Ishikawa (cell line): Measurements from ENCODE around the gene TBC1D5.

Experiments used
- CEBPB ChIP-seq: IDR thresholded peaks from 2 replicates; pipeline ENCODE4 v1.6.1; 2012
- CREB1 ChIP-seq: IDR thresholded peaks from 2 replicates; pipeline ENCODE4 v1.6.1; 2012; ENCODE audit warnings: low read depth
- EGR1 ChIP-seq: IDR thresholded peaks from 2 replicates; pipeline ENCODE4 v1.6.1; 2012
- EP300 ChIP-seq: IDR thresholded peaks from 2 replicates; pipeline ENCODE4 v1.6.1; 2012; ENCODE audit warnings: borderline replicate concordance
- FOXM1 ChIP-seq: IDR thresholded peaks from 2 replicates; pipeline ENCODE4 v1.6.1; 2012; ENCODE audit warnings: low read depth, borderline replicate concordance
- NFIC ChIP-seq: IDR thresholded peaks from 2 replicates; pipeline ENCODE4 v1.6.1; 2012
- RAD21 ChIP-seq: IDR thresholded peaks from 2 replicates; pipeline ENCODE4 v1.6.1; 2012; ENCODE audit warnings: low read depth
- TAF1 ChIP-seq: IDR thresholded peaks from 2 replicates; pipeline ENCODE4 v1.6.1; 2012; ENCODE audit warnings: low read depth, mild to moderate bottlenecking
- TCF12 ChIP-seq: IDR thresholded peaks from 2 replicates; pipeline ENCODE4 v1.6.1; 2012; ENCODE audit warnings: low read depth
- TEAD4 ChIP-seq: IDR thresholded peaks from 2 replicates; pipeline ENCODE4 v1.6.1; 2012
- YY1 ChIP-seq: IDR thresholded peaks from 2 replicates; pipeline ENCODE4 v1.6.1; 2012; ENCODE audit warnings: low read depth
- ZBTB7A ChIP-seq: IDR thresholded peaks from 2 replicates; pipeline ENCODE4 v1.6.1; 2012; ENCODE audit warnings: low read depth
- TF ChIP-seq, protein P1 (sequence below): IDR thresholded peaks from 2 replicates; pipeline ENCODE4 v1.6.1; 2012
- TF ChIP-seq, protein P2 (sequence below): IDR thresholded peaks from 2 replicates; pipeline ENCODE4 v1.6.1; 2012; ENCODE audit warnings: low read depth, mild to moderate bottlenecking
- TF ChIP-seq, protein P3 (sequence below): IDR thresholded peaks from 2 replicates; pipeline ENCODE4 v1.6.1; 2012

TBC1D5 gene

DNA sequence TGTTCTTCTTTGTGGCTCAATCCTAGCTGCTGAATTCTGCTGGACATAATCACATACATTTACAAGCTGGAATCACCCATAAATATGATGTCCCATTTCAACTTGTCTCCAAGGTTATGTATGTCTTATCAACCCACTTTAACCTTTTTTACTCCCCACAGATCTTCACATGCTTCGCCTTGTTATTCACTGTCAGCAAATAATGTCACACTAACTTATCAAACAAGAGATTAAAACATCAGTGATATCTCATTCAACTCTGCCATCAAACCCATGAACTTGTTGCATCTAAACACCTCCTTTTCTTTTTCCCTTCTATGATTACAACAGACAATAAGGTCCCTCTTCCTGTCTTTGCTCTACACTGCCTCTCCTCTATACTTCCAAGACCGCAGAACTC is 240.7 kb downstream of the TBC1D5 start:
- TF ChIP-seq, protein P1, sequence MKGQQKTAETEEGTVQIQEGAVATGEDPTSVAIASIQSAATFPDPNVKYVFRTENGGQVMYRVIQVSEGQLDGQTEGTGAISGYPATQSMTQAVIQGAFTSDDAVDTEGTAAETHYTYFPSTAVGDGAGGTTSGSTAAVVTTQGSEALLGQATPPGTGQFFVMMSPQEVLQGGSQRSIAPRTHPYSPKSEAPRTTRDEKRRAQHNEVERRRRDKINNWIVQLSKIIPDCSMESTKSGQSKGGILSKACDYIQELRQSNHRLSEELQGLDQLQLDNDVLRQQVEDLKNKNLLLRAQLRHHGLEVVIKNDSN = no peak
- TF ChIP-seq TCF12 (no peak), EGR1 (no peak), NFIC (no peak), CEBPB (no peak), TAF1 (no peak), TEAD4 (no peak), ZBTB7A (no peak), CREB1 (no peak), EP300 (no peak), RAD21 (no peak), YY1 (no peak), FOXM1 (no peak)
- TF ChIP-seq, protein P2, sequence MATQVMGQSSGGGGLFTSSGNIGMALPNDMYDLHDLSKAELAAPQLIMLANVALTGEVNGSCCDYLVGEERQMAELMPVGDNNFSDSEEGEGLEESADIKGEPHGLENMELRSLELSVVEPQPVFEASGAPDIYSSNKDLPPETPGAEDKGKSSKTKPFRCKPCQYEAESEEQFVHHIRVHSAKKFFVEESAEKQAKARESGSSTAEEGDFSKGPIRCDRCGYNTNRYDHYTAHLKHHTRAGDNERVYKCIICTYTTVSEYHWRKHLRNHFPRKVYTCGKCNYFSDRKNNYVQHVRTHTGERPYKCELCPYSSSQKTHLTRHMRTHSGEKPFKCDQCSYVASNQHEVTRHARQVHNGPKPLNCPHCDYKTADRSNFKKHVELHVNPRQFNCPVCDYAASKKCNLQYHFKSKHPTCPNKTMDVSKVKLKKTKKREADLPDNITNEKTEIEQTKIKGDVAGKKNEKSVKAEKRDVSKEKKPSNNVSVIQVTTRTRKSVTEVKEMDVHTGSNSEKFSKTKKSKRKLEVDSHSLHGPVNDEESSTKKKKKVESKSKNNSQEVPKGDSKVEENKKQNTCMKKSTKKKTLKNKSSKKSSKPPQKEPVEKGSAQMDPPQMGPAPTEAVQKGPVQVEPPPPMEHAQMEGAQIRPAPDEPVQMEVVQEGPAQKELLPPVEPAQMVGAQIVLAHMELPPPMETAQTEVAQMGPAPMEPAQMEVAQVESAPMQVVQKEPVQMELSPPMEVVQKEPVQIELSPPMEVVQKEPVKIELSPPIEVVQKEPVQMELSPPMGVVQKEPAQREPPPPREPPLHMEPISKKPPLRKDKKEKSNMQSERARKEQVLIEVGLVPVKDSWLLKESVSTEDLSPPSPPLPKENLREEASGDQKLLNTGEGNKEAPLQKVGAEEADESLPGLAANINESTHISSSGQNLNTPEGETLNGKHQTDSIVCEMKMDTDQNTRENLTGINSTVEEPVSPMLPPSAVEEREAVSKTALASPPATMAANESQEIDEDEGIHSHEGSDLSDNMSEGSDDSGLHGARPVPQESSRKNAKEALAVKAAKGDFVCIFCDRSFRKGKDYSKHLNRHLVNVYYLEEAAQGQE = no peak
- TF ChIP-seq, protein P3, sequence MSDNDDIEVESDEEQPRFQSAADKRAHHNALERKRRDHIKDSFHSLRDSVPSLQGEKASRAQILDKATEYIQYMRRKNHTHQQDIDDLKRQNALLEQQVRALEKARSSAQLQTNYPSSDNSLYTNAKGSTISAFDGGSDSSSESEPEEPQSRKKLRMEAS = no peak

DNA sequence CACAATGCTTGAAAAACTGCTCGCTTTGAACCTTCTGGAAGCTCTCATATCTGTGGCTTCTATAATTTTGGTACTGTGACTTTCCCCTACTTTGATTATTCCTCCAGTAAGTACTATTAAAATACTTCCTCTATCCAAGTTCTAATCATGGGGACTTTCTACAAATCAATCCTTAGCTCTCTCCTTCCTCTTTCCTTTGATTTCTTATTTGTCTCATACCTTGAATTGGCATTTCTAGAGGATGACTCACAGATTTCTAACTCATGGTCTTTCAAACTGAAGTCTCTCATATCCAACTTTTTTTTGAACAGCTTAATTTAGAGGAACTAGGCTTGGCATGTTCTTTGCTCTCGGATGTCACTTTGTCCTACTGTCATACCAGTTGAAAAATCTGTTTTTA is 241.8 kb downstream of the TBC1D5 start:
- TF ChIP-seq TCF12 (no peak), TEAD4 (no peak), CREB1 (no peak), TAF1 (no peak), YY1 (no peak), EGR1 (no peak), NFIC (no peak), CEBPB (no peak), EP300 (no peak), RAD21 (no peak), ZBTB7A (no peak), FOXM1 (no peak)
- TF ChIP-seq, protein P1 = no peak
- TF ChIP-seq, protein P3 = no peak
- TF ChIP-seq, protein P2 = no peak

DNA sequence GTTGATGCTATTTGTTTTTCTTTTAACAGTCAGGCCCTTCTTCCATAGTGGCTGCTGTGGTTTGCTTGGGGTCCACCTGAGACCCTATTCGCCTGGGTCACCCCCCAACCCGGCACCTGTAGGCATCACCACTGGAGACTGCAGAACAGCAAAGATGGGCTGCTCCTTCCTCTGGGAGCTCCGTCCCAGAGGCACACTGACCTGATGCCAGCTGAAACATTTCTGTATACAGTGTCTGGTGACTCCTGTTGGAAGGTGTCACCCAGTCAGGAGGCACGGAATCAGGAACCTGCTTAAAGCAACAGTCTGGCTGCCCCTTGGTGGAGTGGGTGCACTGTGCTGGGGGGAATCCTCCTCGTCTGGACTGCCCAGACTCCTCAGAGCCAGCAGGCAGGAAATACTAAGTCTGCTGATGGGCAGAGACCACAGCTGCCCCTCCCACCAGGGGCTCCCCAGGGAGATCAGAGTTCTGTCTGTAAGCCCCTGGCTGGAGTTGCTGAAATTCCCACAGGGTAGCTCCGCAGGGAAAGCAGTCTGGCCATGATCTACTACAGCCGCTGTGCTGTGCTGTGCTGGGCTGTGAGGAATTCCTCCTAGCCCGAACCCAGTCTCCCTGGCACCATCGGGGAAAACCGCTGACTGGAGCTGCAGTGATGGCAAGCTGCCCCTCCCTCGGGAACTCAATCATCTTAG is 248.2 kb downstream of the TBC1D5 start:
- TF ChIP-seq TEAD4 = no peak
- TF ChIP-seq, protein P2 = no peak
- TF ChIP-seq YY1 = no peak
- TF ChIP-seq TCF12 = no peak
- no peak for TF ChIP-seq ZBTB7A
- no peak for TF ChIP-seq EGR1
- no peak for TF ChIP-seq CEBPB
- TF ChIP-seq, protein P3 = no peak
- no peak for TF ChIP-seq RAD21
- TF ChIP-seq FOXM1 = no peak

DNA sequence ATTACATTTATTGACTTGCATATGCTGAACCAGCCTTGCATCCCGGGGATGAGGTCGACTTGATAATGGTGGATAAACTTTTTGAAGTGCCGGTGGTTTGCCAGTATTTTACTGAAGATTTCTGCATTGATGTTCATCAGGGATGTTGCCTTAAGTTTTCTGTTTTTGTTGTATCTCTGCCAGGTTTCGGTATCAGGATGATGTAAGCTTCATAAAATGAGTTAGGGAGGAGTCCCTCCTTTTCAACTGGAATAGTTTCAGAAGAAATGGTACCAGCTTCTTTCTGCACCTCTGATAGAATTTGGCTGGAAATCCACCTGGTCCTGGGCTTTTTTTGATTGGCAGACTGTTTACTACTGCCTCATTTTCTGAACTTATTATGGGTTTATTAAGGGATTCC is 250.8 kb downstream of the TBC1D5 start:
- no peak for TF ChIP-seq FOXM1
- no peak for TF ChIP-seq YY1
- TF ChIP-seq, protein P3 = no peak
- no peak for TF ChIP-seq TEAD4
- no peak for TF ChIP-seq TAF1
